Fibroblast of lung (primary cell): ENCODE measurements around the gene ATP5F1D. TPM values are rescaled to one million over a fixed set of nuclear protein-coding genes. Genes with fewer than 3 reads are reported as not detected.

Source experiments
- DNase-seq, 2 donors: peaks; one replicate each; pipeline versions ENCODE4 v3.0.0 to v3.0.0-alpha.2; 2010; ENCODE audit warnings: low read depth in 2 of 2
- H2AFZ ChIP-seq: 2 replicates; pipeline ENCODE4 v1.5.1; 2012; ENCODE audit warnings: low read length, control low read depth, inconsistent platforms
- H3K27ac ChIP-seq: 2 replicates; pipeline ENCODE4 v1.5.1; 2011; ENCODE audit warnings: low read length, control low read depth; ENCODE audit not compliant: insufficient read depth
- H3K27me3 ChIP-seq: 2 replicates; pipeline ENCODE4 v1.5.1; 2011; ENCODE audit warnings: mild to moderate bottlenecking, low read length; ENCODE audit not compliant: control insufficient read depth, insufficient read depth
- H3K36me3 ChIP-seq: 2 replicates; pipeline ENCODE4 v1.5.1; 2011; ENCODE audit warnings: low read length; ENCODE audit not compliant: control insufficient read depth, insufficient read depth
- H3K4me1 ChIP-seq: 2 replicates; pipeline ENCODE4 v1.5.1; 2011; ENCODE audit warnings: low read length; ENCODE audit not compliant: control insufficient read depth, insufficient read depth; ENCODE audit errors: extremely low read depth
- H3K4me2 ChIP-seq: 2 replicates; pipeline ENCODE4 v1.5.1; 2011; ENCODE audit warnings: low read length, control low read depth; ENCODE audit not compliant: insufficient read depth; ENCODE audit errors: extremely low read depth
- H3K4me3 ChIP-seq, 4 experiments: fragments of 200-600 bp in 1 of 4; sonication (generic) in 1 of 4; replicated peaks in 1 of 4; 2 replicates each; pipeline ENCODE4 v1.5.1; 2011 to 2016; ENCODE audit warnings: low read length in 4 of 4, low read depth in 3 of 4, mild to moderate bottlenecking in 3 of 4, control low read depth in 2 of 4, inconsistent platforms in 1 of 4, mixed read lengths in 1 of 4; ENCODE audit not compliant: insufficient read depth in 1 of 4; ENCODE audit errors: control extremely low read depth in 1 of 4
- H3K79me2 ChIP-seq: 2 replicates; pipeline ENCODE4 v1.5.1; 2012; ENCODE audit warnings: mild to moderate bottlenecking, low read length, inconsistent platforms; ENCODE audit not compliant: control insufficient read depth, insufficient read depth
- H3K9ac ChIP-seq: 2 replicates; pipeline ENCODE4 v1.5.1; 2011; ENCODE audit warnings: mild to moderate bottlenecking, low read length, control low read depth; ENCODE audit not compliant: insufficient read depth
- H3K9me3 ChIP-seq: 2 replicates; pipeline ENCODE4 v1.5.1; 2012; ENCODE audit warnings: low read depth, low read length; ENCODE audit not compliant: control insufficient read depth, insufficient read depth
- H4K20me1 ChIP-seq: 2 replicates; pipeline ENCODE4 v1.5.1; 2011; ENCODE audit warnings: low read length; ENCODE audit not compliant: control insufficient read depth, insufficient read depth; ENCODE audit errors: extremely low read depth
- EZH2 ChIP-seq: IDR thresholded peaks from 2 replicates; pipeline ENCODE4 v1.5.1; 2012; ENCODE audit warnings: low read length, control low read depth, mild to moderate bottlenecking; ENCODE audit errors: missing control alignments
- polyA plus RNA-seq, 2 donors: library from polyadenylated mRNA; depleted of rRNA in 1 of 2; stranded (reverse) in 1 of 2; unstranded in 1 of 2; fragments of >200 nt; gene quantifications; 2 replicates each; pipeline ENCODE4 v1.2.1, GENCODE V29; 2011 to 2012; ENCODE audit warnings: missing spikeins in 1 of 2
- total RNA-seq: library from RNA; depleted of rRNA; stranded (reverse); fragments of >200 nt; gene quantifications from 2 replicates; pipeline ENCODE4 v1.2.1, GENCODE V29; 2014
- TF ChIP-seq, protein P1 (sequence below), 2 donors: IDR thresholded peaks in 1 of 2; conservative IDR thresholded peaks in 1 of 2; 1 replicate in 1 of 2; 2 replicates in 1 of 2; pipeline ENCODE4 v1.5.1; 2011 to 2012; ENCODE audit warnings: low read length in 2 of 2, control low read depth in 1 of 2, inconsistent platforms in 1 of 2, low read depth in 1 of 2, mild to moderate bottlenecking in 1 of 2

ATP5F1D gene
- total and polyA plus RNA-seq, 2 donors (not counting 1 experiment from before 2014, with no cell fraction given) = 20.5 to 53.8 TPM

DNA sequence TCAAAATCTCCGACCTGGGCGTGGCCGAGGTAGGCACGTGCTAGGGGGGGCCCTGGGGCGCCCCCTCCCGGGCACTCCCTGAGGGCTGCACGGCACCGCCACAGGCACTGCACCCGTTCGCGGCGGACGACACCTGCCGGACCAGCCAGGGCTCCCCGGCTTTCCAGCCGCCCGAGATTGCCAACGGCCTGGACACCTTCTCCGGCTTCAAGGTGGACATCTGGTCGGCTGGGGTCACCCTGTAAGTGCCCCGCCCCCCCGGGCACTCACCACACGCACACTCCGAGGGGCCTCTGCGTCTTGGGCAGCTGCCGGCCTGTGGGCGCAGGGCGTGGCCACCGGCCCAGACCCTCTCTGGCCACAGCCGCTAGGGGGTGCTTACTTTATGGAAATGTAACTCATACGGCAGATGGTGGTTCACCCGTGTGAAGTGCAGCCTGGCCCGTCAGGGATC lies 21.0 kb upstream of the ATP5F1D start:
- TF ChIP-seq, protein P1, sequence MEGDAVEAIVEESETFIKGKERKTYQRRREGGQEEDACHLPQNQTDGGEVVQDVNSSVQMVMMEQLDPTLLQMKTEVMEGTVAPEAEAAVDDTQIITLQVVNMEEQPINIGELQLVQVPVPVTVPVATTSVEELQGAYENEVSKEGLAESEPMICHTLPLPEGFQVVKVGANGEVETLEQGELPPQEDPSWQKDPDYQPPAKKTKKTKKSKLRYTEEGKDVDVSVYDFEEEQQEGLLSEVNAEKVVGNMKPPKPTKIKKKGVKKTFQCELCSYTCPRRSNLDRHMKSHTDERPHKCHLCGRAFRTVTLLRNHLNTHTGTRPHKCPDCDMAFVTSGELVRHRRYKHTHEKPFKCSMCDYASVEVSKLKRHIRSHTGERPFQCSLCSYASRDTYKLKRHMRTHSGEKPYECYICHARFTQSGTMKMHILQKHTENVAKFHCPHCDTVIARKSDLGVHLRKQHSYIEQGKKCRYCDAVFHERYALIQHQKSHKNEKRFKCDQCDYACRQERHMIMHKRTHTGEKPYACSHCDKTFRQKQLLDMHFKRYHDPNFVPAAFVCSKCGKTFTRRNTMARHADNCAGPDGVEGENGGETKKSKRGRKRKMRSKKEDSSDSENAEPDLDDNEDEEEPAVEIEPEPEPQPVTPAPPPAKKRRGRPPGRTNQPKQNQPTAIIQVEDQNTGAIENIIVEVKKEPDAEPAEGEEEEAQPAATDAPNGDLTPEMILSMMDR (conservative IDR thresholded peaks at IDR 0.05 in 1 of 2, IDR thresholded peaks at IDR 0.05 in 1 of 2; ENCODE audit: low read depth in 1 of 2, low read length in 2 of 2) = no peak
- TF ChIP-seq EZH2 = no peak
- Histone ChIP-seq H3K9ac (no peak overlapping the region), H3K27me3 (no peaks in the 10 kb centered on the region), H3K4me3 (no peak overlapping the region), H3K4me1 (peaks cover 5% of the 10 kb centered on the region), H3K79me2 (peaks cover 27% of the 10 kb centered on the region), H3K27ac (no peak overlapping the region), H3K4me2 (no peak overlapping the region), H3K9me3 (no peaks in the 10 kb centered on the region), H4K20me1 (no peaks in the 10 kb centered on the region), H2AFZ (no peak overlapping the region), H3K36me3 (peaks cover 28% of the 10 kb centered on the region)
- DNase-seq = no peak

DNA sequence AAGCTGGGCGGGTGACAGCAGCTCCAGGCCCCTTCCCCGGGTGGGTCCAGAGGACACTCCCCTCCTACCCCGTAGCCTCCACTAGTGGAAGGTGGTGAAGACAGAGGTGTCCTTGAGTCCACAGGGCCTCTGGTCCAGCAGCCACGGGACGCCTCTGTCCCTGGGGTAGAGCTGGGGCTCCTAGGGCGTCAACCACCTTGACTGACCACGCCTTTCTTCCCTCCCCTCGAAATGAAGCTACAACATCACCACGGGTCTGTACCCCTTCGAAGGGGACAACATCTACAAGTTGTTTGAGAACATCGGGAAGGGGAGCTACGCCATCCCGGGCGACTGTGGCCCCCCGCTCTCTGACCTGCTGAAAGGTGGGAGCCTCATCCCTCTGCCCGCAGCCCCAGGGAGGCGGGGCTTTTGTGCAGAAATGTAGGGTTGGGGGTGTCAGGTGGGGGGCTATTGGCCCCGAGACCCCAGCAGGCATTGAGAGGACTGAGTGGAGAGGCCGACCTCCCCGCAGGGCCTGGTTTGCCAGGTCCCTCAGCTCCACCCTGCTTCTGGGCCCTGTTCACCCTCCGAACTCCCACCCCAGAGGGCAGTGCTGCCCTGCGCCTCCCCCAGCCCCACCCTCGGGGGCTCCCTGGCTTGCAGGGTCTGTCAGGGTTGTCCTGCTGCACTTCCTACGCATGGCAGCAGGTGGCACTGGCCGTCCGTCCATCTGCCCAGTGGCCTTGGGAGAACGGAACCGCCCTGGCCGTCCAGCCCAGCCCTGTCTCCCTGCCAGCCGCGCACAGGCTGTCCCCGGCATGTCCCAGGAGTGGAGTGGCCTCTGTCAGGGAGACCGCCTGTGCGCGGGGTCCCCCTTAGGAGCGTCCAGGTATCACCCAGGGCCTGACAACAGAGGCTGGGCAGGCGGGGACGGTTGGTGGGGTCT lies 20.3 kb upstream of the ATP5F1D start:
- peaks cover 4% of the 10 kb centered on the region for H3K4me1 ChIP-seq
- no peak overlapping the region for H3K4me3 ChIP-seq
- H3K27me3 ChIP-seq = no peaks in the 10 kb centered on the region
- peaks cover 25% of the 10 kb centered on the region for H3K79me2 ChIP-seq
- no peak overlapping the region for H3K27ac ChIP-seq
- peak; percentile 40 to 59 for DNase-seq
- H3K4me2 ChIP-seq = no peak overlapping the region
- no peaks in the 10 kb centered on the region for H4K20me1 ChIP-seq
- no peak overlapping the region for H2AFZ ChIP-seq
- peaks cover 33% of the 10 kb centered on the region for H3K36me3 ChIP-seq
- H3K9me3 ChIP-seq = no peaks in the 10 kb centered on the region
- TF ChIP-seq, protein P1 (conservative IDR thresholded peaks at IDR 0.05 in 1 of 2, IDR thresholded peaks at IDR 0.05 in 1 of 2; ENCODE audit: low read depth in 1 of 2, low read length in 2 of 2) = peak; percentile 56 to 65
- no peak for TF ChIP-seq EZH2
- peak overlapping the region; percentile 37 for H3K9ac ChIP-seq

DNA sequence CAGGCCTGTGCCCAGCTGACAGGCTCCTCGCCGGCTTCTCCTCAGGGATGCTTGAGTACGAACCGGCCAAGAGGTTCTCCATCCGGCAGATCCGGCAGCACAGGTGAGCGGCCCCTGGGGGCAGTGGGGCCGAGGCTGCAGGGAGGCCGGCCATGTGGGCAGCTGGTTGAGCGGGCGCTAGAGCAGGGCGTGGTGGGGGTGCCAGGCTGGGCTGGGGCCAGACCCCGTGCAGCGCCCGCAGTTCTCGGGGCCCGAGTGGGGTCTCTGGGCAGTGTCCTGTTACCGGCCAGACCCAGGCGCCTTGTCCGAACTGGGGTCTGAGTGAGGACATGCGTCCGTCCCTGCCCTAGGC lies 19.7 kb upstream of the ATP5F1D start:
- peaks cover 38% of the 10 kb centered on the region for H3K36me3 ChIP-seq
- no peak overlapping the region for H3K27ac ChIP-seq
- TF ChIP-seq, protein P1 (conservative IDR thresholded peaks at IDR 0.05 in 1 of 2, IDR thresholded peaks at IDR 0.05 in 1 of 2; ENCODE audit: low read depth in 1 of 2, low read length in 2 of 2) = no peak
- no peak for TF ChIP-seq EZH2
- no peak overlapping the region for H2AFZ ChIP-seq
- H3K27me3 ChIP-seq = no peaks in the 10 kb centered on the region
- peaks cover 4% of the 10 kb centered on the region for H3K4me1 ChIP-seq
- no peaks in the 10 kb centered on the region for H4K20me1 ChIP-seq
- H3K4me3 ChIP-seq = no peak overlapping the region
- DNase-seq = no peak
- peak overlapping the region; percentile 37 for H3K9ac ChIP-seq
- H3K79me2 ChIP-seq = peaks cover 20% of the 10 kb centered on the region
- no peak overlapping the region for H3K4me2 ChIP-seq
- no peaks in the 10 kb centered on the region for H3K9me3 ChIP-seq
